IPS-20b (cell line): ENCODE results near the gene TCIRG1.

Experiments
- H3K27ac ChIP-seq: one replicate; pipeline ENCODE4 v1.5.1; 2013; ENCODE audit warnings: low read length
- H3K27me3 ChIP-seq: 2 replicates; pipeline ENCODE4 v1.6.1; 2013; ENCODE audit warnings: mild to moderate bottlenecking, low read length, inconsistent platforms; ENCODE audit not compliant: insufficient read depth
- H3K36me3 ChIP-seq: 2 replicates; pipeline ENCODE4 v1.6.1; 2013; ENCODE audit warnings: low read depth, mild to moderate bottlenecking, inconsistent platforms, low read length, moderate library complexity; ENCODE audit not compliant: insufficient read depth
- H3K4me1 ChIP-seq: 2 replicates; pipeline ENCODE4 v1.6.1; 2013; ENCODE audit warnings: mild to moderate bottlenecking, control low read depth, inconsistent platforms, low read length, moderate library complexity; ENCODE audit not compliant: insufficient read depth
- H3K4me3 ChIP-seq: 2 replicates; pipeline ENCODE4 v1.5.1; 2013; ENCODE audit warnings: mild to moderate bottlenecking, low read length, inconsistent platforms
- H3K9ac ChIP-seq: 2 replicates; pipeline ENCODE4 v1.6.1; 2013; ENCODE audit warnings: low read depth, mild to moderate bottlenecking, inconsistent platforms, low read length, moderate library complexity
- H3K9me3 ChIP-seq: 2 replicates; pipeline ENCODE4 v1.6.1; 2013; ENCODE audit warnings: mild to moderate bottlenecking, low read depth, low read length, inconsistent platforms; ENCODE audit not compliant: insufficient read depth

TCIRG1 gene

DNA sequence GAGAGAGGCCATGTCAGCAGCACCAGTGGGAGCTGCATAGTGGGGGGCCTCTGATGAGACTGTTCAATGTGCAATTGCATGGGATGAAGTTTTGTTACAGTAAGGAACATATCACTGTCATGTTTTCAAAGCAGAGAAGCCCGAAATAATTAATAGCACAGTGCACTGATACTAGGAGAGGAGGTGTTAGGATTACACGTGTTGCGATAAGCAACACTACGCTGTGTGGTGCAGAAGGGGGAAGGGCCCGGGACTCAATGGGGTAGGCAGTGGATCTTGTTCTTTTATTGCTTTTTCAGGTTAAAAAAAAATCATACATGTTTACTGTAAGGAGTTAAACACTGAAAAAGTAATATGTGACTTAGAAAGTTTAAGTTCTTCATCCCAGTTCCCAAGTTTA lies 29.2 kb downstream of the TCIRG1 start:
- Histone ChIP-seq H3K9me3 (no peaks in the 10 kb centered on the region), H3K9ac (no peak overlapping the region), H3K4me3 (no peak overlapping the region), H3K36me3 (peaks cover 100% of the 10 kb centered on the region), H3K4me1 (no peaks in the 10 kb centered on the region), H3K27me3 (no peaks in the 10 kb centered on the region), H3K27ac (no peak overlapping the region)

DNA sequence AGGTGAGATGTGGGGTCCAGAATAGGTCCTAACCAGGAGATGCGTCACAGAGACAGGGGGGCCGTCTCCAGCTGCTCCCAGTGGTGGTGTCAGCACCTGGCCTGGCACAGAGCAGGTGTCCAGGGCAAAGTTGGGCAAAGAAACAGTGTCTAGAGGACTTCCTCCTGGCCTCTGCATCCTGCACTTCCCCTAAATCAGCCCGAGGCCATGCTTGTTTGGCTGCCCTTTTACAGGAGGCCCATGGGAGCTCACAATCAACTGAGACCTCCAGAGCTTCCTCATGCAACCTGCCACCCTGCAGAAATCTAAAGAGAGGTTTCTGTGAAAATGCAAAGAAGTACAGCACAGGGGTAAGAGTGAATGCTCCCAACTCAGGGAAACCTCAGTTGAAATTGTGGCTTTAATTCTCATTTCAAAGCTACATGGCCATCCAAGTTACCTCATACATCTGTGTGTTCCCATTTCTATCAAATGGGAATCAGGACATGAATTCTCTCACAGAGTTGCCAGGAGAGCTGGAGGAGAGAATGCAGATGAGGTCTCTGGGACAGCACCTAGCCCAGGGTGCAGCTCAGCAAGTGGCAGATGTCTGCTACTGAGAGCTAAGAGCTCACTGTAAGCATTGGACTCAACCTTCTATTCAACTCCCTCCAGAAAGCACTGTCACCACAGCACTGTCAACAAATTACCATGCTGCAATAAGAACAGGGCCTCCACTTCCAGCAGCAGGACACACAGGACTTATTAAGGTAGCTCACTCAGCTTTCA lies 32.6 kb downstream of the TCIRG1 start:
- no peak overlapping the region for H3K4me3 ChIP-seq
- H3K36me3 ChIP-seq: peaks cover 98% of the 10 kb centered on the region
- no peaks in the 10 kb centered on the region for H3K27me3 ChIP-seq
- no peaks in the 10 kb centered on the region for H3K4me1 ChIP-seq
- H3K27ac ChIP-seq: no peak overlapping the region
- H3K9me3 ChIP-seq: no peaks in the 10 kb centered on the region
- H3K9ac ChIP-seq: no peak overlapping the region

DNA sequence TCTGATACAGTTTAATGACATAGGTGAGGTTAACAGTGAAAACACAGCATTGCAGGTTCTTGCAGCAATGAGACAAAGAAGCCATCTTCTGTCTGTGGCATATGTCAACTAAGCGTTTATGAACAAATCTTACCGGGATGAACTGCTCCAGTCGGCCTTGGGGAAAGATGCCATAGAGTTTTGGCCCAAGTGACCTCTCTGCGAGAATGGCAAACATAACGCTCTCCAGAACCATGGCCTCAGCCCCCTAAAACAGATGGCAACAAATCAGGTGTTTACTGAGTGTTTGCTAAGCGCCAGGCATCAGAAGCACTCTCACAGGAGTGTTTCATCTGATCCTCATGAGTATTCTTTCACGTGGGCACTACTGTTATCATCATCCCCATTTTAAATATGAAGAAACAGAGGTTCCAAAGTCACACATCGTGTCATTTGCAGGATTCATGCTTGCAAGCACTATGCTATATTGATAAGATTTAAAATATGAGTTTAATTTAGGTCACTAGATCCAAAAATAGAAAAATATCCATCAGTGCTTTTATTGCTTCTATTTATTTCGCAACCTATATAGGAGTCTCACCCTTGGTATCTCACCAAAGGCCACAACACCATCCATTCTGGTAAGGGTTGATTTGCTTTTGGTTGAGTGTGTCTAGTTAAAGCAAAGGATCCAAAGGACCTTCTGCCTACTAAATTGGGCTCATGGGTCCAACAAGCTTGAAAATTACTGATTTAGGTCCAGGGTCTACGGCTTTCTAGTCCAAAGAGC lies 35.9 kb downstream of the TCIRG1 start:
- no peak overlapping the region for H3K27ac ChIP-seq
- no peak overlapping the region for H3K9ac ChIP-seq
- H3K36me3 ChIP-seq: peaks cover 76% of the 10 kb centered on the region
- H3K4me3 ChIP-seq: no peak overlapping the region
- no peaks in the 10 kb centered on the region for H3K27me3 ChIP-seq
- no peaks in the 10 kb centered on the region for H3K4me1 ChIP-seq
- no peaks in the 10 kb centered on the region for H3K9me3 ChIP-seq

DNA sequence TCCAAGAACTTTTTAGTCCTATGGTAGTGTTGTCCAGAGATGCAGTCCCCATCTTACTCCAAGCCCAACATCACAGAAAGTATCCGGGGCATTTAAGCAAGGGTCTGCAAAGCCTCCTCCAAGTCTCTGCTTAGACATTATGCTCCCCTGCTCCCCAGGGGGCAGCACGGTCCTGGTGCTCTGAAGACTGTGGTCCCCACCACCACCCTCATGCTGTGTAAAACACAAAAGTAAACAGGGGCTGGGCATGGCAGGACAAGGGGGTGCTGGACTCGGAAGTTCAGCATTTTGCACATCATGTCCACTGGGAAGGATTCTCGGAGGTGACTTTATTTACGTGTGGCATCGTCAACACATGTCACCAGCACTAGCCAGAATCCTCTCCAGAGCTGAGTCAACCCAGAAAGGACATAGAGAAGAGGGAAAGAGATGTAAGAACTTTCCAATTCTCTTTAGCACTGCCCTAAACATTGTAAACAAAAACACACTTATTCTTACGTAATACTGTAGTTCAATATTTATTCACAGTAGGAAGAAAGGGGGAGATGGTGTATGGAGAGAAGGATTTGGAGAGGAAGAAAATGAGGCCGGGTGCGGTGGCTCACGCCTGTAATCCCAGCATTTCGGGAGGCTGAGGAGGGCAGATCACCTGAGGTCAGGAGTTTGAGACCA lies 37.7 kb downstream of the TCIRG1 start:
- Histone ChIP-seq H3K27me3 (no peaks in the 10 kb centered on the region), H3K9me3 (no peaks in the 10 kb centered on the region)

DNA sequence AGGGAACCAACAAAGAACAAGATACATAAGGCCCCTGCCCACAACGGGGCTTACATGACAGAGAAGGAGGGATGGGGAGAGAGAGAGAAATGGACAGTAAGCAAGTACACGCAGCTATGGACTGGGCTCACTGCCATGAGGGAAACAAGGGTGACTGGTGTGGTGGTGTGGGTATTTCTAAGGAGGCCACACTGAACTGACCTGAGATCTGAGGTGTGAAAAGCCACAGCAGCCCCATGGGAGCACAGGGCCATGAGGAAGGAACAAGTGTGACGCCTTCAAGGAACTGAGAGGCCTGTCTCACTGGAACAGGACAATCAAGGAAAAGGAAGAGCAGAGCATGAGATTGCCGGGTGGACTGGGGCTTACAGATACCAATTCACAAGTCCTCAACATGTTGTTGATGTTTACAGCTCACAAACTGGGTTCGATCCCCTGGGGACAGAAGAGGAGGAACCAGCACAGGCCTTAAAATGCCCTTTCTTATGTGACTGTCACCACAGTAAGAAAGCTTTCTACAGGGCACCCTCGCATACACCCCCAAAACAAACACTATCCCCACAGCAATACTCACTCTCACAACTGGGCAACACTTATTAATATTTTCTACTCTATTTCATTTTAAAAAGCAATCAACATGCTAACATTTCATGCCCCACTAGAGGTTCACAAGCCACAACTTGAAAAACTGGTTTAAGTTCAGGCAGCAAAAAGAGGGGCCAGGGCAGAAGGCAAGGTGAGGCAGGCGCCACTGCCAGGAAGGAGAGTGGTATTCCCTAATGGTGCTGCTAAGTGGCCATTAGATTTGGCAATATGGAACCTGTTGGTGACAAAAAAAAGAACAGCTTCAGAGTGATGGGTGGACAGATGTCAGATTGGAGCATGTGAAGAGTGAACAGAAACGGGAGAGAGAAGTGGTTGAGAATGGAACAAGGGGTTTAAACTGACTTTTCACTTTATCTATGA lies 39.1 kb downstream of the TCIRG1 start:
- Histone ChIP-seq H3K9me3 (no peaks in the 10 kb centered on the region), H3K27me3 (no peaks in the 10 kb centered on the region), H3K4me3 (no peak overlapping the region), H3K36me3 (peaks cover 71% of the 10 kb centered on the region), H3K27ac (no peak overlapping the region), H3K4me1 (no peaks in the 10 kb centered on the region), H3K9ac (no peak overlapping the region)

More for the DNA sequence above, 37.7 kb downstream of the TCIRG1 start:
- Histone ChIP-seq H3K4me3 (no peak overlapping the region), H3K36me3 (peaks cover 75% of the 10 kb centered on the region), H3K4me1 (no peaks in the 10 kb centered on the region), H3K27ac (no peak overlapping the region), H3K9ac (no peak overlapping the region)

DNA sequence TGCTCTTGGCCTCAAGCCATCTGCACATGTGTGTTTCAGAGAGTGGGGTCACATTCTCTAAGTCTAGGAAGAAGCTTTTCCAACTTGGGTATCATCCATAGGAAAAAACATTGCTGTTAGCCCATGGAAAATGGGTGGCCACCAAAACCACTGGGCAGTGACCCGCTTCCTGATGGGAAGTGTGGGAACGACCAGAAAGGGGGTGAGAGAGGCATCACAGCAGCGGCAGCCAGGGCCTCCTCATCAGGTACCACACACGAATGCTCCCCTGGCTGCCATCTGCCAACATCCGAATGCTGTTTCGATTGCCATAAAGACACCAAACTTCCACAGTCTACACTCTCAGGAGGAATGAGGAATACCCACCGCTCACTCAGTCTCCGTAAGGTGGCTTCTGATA lies 42.0 kb downstream of the TCIRG1 start:
- Histone ChIP-seq H3K4me1 (no peaks in the 10 kb centered on the region), H3K27me3 (no peaks in the 10 kb centered on the region), H3K9me3 (no peaks in the 10 kb centered on the region), H3K27ac (no peak overlapping the region), H3K36me3 (peaks cover 43% of the 10 kb centered on the region), H3K9ac (no peak overlapping the region), H3K4me3 (no peak overlapping the region)

DNA sequence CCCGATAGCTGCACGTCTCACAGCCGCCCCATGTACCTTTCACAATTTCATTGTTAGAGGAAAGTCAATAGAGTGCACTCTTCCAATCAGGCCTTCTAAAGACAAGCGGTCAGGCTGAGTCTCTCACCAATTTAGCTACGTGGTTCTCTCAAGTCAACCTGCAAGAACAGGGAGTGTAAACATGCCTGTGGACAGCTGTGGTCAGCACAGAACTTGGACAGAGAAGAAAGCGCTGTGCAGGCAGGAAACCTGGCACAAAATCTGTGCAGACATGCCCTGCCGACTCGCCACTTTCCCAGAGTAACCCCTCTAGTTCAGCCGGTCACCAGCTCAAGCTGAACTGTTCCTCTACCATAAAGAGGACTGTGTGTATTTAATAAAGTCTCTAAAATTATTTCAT lies 42.9 kb downstream of the TCIRG1 start:
- Histone ChIP-seq H3K27me3 (no peaks in the 10 kb centered on the region), H3K27ac (no peak overlapping the region)

DNA sequence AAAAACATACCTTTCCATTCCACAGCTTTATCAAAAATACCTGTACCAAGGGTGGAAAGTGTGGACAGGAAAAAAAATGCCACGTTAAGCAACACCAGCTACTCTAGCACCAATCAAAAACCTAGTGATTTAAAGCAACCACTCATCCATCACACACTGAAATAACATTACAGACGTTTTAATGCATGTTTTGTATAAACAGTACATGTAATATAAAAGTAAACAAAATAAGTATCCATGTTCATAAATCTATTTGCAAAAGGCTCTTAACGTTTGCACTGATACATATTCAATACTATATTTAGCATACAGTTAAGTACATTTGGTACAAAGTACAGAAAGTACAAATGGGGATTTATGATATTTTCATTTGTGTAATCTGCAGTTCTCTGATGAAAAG lies 43.7 kb downstream of the TCIRG1 start:
- Histone ChIP-seq H3K4me3 (no peak overlapping the region), H3K36me3 (peaks cover 33% of the 10 kb centered on the region), H3K4me1 (no peaks in the 10 kb centered on the region), H3K27ac (no peak overlapping the region), H3K9me3 (no peaks in the 10 kb centered on the region), H3K9ac (no peak overlapping the region), H3K27me3 (no peaks in the 10 kb centered on the region)

More for the DNA sequence above, 42.9 kb downstream of the TCIRG1 start:
- Histone ChIP-seq H3K9ac (no peak overlapping the region), H3K4me3 (no peak overlapping the region), H3K36me3 (peaks cover 35% of the 10 kb centered on the region), H3K4me1 (no peaks in the 10 kb centered on the region), H3K9me3 (no peaks in the 10 kb centered on the region)

DNA sequence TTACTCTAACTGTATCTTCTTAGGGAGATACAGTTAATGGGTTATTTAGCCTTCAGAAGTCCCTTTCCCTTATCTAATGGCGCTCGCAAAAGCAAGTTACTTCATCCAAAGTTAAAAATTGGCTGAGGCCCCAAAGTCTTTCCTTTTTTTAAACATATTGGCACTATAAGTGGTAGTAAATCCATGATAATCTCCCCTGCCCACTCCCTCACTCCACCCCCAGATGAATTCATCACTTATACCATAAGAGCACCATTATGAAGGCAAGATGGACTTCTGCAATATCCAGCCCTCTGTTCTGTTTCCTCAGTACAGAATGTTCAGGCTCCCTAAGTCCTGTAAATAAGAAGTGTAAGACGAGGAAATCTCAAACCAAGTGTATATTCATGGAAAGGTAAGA lies 44.7 kb downstream of the TCIRG1 start:
- Histone ChIP-seq H3K9ac (no peak overlapping the region), H3K4me1 (no peaks in the 10 kb centered on the region), H3K36me3 (peaks cover 31% of the 10 kb centered on the region), H3K9me3 (no peaks in the 10 kb centered on the region), H3K27ac (no peak overlapping the region), H3K4me3 (no peak overlapping the region), H3K27me3 (no peaks in the 10 kb centered on the region)

DNA sequence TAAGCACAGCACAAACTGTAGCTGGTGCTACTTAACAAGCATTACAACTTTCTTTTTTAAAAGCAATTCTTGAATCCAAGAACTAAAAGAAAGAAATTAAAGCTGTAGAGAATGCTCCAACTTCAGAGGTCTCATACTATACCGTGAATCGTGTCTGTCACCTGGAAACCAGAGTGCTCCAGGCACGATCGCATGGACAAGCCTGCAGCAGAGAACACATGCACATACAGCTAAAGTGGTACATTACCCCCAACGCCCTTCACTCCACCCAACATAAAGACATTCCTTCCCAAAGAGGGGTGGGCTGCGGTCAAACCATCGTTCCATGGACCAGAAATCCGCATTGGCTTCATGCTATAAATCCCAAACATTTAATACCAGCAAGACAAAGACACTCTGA lies 50.9 kb downstream of the TCIRG1 start:
- Histone ChIP-seq H3K27ac (no peak overlapping the region), H3K4me1 (no peaks in the 10 kb centered on the region)

DNA sequence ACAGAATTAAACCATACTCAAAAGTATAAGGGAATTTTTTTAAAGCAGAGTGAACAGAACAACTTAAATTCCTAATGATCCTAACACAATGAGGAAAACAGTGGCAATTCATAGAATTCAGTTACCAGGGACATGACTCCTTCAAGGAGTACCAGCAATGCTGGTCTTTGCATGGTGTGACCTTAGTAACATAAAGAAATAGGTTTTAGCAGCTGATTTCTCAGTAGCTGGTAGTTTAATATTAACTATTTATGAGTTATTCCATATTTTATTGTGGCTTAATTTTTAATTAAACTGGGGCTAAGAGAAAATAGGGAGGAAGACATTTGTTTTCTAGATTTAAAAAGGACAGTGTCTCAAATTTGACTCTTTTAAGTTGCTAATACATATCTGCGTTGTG lies 51.5 kb downstream of the TCIRG1 start:
- Histone ChIP-seq H3K36me3 (peaks cover 36% of the 10 kb centered on the region), H3K27ac (no peak overlapping the region), H3K27me3 (no peaks in the 10 kb centered on the region), H3K4me3 (no peak overlapping the region), H3K9me3 (no peaks in the 10 kb centered on the region), H3K9ac (no peak overlapping the region), H3K4me1 (no peaks in the 10 kb centered on the region)

More for the DNA sequence above, 50.9 kb downstream of the TCIRG1 start:
- Histone ChIP-seq H3K27me3 (no peaks in the 10 kb centered on the region), H3K9me3 (no peaks in the 10 kb centered on the region), H3K9ac (no peak overlapping the region), H3K36me3 (peaks cover 32% of the 10 kb centered on the region), H3K4me3 (no peak overlapping the region)
